Cerebellar cortex (tissue), 1 donor: ENCODE measurements around the gene MRPL17.
A peak's percentile ranks its signal among the peaks of the same experiment; 100 is the strongest.
"Not testable (repeated sequence)": the region's sequence is repeated elsewhere in the genome, so short reads cannot be mapped to it uniquely, and the experiment has no call there.

Experiments
- DNase-seq: peaks from one replicate; pipeline ENCODE4 v3.0.0-alpha.2; 2015; ENCODE audit warnings: low spot score

MRPL17 gene

GRCh38 chr11:6682936-6683861 lies at the start of gene MRPL17:
TSS of gene MRPL17 (minus strand) at chr11:6683340. CDS start at chr11:6683296, 44 bp downstream.
- DNase-seq: peak; percentile 99

DNA sequence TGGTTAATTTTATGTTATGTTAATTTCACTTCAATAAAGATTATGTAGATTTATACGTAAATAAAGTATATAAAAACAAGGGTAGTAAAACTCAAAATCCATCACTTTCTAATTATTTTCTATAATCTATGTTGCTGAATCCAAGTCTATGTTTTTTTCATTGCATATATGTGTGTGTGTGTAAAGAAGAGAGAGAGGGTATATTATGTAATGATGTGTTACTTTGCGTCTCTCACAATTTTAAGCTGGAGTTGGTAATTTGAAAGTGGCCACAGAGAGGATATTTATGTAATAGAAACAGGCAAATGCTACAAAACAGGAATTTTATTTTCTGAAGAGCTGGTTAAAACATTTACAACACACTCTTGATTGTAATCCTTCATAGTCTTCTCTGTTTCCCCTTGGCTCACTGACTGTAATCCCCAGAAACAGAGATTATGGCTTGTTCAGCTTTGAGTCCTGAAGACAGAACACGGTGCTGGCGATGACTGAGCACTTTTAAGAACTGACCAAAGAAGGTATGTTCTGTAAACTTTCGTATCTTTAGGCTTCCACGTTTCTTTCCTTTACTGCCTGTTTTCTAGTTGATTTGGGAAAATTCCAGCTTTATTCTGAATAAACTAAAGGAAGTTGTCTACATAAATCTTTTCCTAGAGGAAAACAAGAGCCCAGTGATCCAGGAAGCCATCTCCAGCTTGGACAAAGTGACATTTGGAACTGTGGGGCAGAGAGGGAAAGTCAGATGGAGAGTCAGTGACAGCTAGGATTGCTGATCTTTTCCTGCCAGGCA lies 45.0 kb upstream of the MRPL17 start:
- DNase-seq: no peak

DNA sequence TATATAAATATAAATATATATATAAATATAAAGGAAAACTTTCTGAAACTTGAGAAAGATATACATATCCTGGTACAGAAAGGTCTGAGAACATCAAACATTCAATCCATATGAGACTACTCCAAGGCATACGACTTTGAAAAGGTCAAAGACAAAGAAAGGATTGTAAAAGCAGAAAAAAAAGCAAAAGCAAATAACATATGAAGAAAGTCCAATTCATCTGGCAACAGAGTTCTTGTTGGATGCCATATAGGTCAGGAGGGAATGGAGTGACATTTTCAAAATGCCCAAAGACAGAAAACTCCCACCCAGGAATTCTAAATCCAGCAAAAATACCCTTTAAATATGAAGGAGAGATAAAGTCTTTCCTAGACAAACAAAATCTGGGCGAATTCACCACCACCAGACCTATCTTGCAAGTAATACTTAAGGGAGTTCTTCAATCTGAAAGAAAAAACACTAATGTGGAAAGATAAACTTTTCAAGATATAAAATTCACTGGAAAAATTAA lies 42.3 kb upstream of the MRPL17 start:
- no peak for DNase-seq

DNA sequence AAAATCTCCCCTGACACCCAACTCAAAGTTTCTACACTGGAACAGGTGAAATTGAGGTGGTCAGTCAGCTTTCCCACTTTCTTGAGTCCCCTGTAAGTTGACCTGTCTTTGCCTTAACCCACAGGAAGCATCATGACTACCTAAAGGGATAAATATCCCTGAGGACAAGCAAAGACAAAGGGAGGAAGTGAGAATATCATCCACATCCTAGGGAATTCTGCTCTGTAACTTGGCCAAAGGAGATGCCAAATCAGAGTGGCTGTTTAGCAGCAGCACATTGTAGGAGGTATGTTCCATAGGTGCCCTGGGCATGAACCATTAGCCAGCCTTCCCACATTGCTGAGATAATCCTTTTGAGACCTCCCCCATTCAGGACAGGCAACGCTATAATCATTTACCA lies 40.9 kb upstream of the MRPL17 start:
- no peak for DNase-seq

- DNase-seq: no peak
These were observed 38.2 kb upstream of the MRPL17 start for GRCh38 chr11:6721343-6721742.

DNA sequence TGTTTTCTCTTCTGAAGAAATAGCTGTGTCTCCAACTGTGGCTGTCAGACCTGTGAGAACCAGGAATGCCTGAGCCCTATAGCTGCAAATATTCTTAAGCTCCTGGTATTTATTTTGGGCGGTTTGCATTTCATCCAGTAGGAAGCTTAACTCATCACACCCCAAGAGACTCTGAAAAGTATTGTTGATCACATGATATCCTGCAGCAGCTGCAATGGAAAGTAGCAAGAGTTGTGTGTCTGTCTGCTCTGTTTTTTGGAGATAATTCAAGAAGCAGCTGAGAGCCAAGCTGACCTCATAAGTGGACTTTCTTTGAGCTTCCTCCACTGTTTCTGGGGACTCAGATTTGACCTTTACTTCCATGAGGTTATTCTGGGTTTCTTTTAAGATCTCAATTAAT lies 36.4 kb upstream of the MRPL17 start:
- no peak for DNase-seq

- DNase-seq: no peak
These were observed 34.3 kb upstream of the MRPL17 start for GRCh38 chr11:6717426-6717825.

GRCh38 chr11:6711552-6711951 lies 28.4 kb upstream of the MRPL17 start:
- peak; percentile 26 for DNase-seq

GRCh38 chr11:6708876-6709275 lies 25.7 kb upstream of the MRPL17 start:
- DNase-seq: no peak

- DNase-seq: peak; percentile 66
These were observed 22.9 kb upstream of the MRPL17 start for GRCh38 chr11:6705905-6706535.

DNA sequence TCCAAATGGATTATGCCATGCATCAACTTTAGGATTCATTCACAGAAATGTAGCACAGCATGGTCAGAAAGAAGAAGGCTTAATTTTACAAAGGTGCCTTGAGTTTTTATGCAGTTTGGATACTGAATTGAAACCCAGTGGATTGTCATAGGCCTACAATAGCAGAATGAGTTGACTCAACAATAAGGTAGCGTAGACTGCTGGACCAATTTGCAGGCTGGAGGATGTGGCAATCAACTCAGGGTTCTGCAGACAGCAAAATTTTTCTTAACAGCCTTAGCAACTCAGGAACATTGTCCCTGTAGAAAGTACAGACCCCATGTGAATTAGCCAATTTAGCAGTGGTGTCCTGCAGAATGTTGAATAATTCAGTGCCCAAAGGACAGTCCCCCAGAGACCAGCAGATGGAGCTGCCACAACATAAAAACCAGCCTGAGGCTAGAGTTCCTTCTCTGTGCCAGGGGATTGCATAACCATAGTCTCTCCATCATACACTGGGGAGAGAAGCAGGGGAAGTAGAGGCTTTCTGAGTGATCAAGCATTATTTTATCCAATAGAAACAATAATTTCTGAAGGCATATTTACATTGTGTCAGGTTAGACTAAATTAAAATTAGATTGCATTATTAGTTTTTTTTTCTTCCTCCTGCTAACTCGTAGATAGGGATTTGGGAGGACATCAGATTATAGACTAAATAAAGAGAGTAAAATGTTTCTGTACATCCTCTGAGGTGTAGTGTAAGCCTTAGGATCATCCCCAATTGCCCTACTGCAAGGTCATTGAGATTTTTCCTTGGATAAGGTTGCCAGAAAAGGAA lies 20.3 kb upstream of the MRPL17 start:
- peak; percentile 75 for DNase-seq

- not testable (repeated sequence) for DNase-seq
These were observed 18.8 kb upstream of the MRPL17 start for GRCh38 chr11:6701955-6702354.

DNA sequence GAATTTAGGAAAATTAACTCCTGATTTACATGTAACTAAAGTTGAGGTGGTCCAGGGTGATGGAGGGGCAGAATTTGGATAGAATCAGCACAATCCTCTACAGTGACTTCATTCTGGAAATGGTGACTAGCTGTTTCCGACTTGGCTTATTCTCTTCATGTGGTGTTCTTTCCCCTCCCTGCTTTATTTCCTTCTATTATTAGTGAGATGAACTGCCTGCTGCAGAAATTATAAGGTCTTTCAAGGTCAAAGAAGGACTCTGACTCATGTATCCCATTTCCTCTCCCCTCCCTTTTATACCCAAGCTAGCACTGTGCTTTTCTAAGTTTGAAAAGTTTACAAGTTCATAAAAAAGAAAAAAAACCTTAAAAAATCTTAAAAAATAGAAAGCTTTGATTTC lies 12.2 kb upstream of the MRPL17 start:
- DNase-seq: no peak

GRCh38 chr11:6694229-6694535 lies 11.0 kb upstream of the MRPL17 start:
- DNase-seq: no peak

GRCh38 chr11:6693342-6694228 lies 10.4 kb upstream of the MRPL17 start:
- no peak for DNase-seq

GRCh38 chr11:6692128-6692527 lies 9.0 kb upstream of the MRPL17 start:
- DNase-seq: no peak

DNA sequence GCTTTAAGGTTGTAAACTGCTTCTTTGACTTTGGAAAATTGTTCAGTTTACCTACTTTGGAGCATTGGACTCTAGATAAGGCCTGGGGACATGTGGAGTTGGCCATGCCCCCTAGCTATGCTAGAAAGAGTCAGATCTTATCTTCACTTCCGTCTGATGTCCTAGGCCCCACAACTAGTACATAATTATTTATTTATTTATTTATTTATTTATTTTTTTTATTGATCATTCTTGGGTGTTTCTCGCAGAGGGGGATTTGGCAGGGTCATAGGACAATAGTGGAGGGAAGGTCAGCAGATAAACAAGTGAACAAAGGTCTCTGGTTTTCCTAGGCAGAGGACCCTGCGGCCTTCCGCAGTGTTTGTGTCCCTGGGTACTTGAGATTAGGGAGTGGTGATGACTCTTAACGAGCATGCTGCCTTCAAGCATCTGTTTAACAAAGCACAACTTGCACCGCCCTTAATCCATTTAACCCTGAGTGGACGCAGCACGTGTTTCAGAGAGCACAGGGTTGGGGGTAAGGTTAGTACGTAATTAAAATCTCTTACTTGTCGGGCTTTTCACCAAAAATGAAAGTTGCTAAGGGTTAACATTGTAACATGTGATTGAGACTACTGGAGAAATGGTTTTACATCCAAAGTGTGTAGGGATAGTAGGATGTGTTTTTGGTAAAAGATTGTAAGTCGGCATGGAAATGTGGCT lies 7.4 kb upstream of the MRPL17 start:
- not testable (repeated sequence) for DNase-seq

DNA sequence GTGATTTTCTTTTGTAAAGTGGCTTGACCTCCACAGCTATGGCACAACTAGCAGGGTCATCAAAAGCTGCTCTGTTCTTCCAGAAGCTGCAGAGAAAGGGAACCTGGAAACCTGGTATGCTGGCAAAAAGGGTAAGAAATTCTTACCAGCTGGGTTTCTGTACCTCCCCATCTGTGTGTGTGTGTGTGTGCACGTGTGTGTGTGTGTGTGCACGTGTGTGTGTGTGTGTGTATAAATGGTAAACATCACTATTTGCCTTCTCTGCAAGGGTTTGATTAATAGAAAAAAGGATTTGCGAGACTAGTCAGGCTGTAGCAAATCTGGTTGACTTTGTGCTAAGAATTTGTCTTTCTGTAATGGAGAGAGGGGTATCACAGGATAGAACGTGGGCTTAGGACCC lies 4.7 kb upstream of the MRPL17 start:
- DNase-seq: no peak

DNA sequence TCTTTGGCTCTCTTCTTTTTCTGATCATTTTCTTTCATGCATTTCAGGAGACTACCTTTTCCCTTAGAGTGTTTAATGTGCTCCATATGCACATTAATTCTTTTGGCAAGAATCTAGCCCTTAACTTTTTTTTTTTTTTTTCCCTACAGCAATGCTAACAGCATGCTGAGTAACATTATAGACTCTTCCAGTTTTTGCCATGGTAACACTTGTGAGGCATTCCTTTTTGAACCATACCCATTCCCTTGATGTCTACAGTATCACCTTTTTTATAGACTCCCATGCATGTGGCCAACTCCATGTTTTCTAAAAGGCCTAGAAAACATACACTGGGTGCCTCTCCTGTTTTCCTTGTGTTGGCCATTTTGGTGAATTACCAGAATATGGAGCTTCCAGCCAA lies 2.9 kb upstream of the MRPL17 start:
- no peak for DNase-seq

DNA sequence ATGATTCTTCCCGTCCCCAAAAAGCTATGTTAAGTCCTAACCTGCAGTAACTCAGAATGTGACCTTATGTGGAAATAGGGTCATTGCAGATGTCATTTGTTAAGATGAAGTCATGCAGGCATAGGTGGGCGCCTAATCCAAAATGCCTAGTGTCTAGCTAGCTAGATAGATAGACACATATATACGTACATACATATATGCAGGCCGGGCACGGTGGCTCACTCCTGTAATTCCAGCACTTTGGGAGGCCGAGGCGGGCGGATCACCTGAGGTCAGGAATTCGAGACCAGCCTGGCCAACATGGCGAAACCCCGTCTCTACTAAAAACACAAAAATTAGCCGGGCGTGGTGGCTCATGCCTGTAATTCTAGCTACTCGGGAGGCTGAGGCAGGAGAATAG lies 928 bp upstream of the MRPL17 start:
- DNase-seq: not testable (repeated sequence)
